Naive thymus-derived CD4-positive, alpha-beta T cell (primary cell): ENCODE data around the gene ARL3. TPM values are rescaled to one million over a fixed set of nuclear protein-coding genes. Genes with fewer than 3 reads are reported as not detected.
"Not testable (repeated sequence)": the region's sequence is repeated elsewhere in the genome, so short reads cannot be mapped to it uniquely, and the experiment has no call there.

Experiments used
- ATAC-seq: fragments of 150-1000 bp; cut with Tn5 transposase; 2 replicates; pipeline ENCODE4 v1.10.0; 2021; ENCODE audit warnings: mild to moderate bottlenecking, moderate library complexity
- CTCF ChIA-PET: fragments of 350-600 bp; sonication (Branson Sonifier 250); formaldehyde crosslinking; loops from one replicate; lab custom pipeline; 2021; ENCODE audit warnings: antibody characterized with exemption; lab: Charles Lee
- POLR2A ChIA-PET: fragments of 350-600 bp; sonication (Branson Sonifier 250); formaldehyde crosslinking; loops from one replicate; lab custom pipeline; 2021; ENCODE audit warnings: antibody characterized with exemption, inconsistent platforms; lab: Charles Lee
- DNase-seq, 9 donors: peaks; one replicate each; pipeline versions ENCODE4 v3.0.0 to v3.0.0-alpha.2; 2020 to 2022; ENCODE audit warnings: mixed read lengths in 1 of 9
- H3K27ac ChIP-seq: one replicate; pipeline ENCODE4 v1.7.0; 2013; ENCODE audit warnings: mild to moderate bottlenecking, low read depth, low read length, moderate library complexity
- H3K27me3 ChIP-seq, 2 donors: one replicate each; pipeline ENCODE4 v1.7.0; 2013; ENCODE audit warnings: low read length in 2 of 2, mild to moderate bottlenecking in 2 of 2, moderate library complexity in 2 of 2; ENCODE audit not compliant: control insufficient read depth in 2 of 2, insufficient read depth in 2 of 2
- H3K36me3 ChIP-seq, 3 experiments: 1 replicate in 2 of 3; 2 replicates in 1 of 3; pipeline ENCODE4 v1.7.0; 2013; ENCODE audit warnings: low read length in 3 of 3, mild to moderate bottlenecking in 3 of 3, moderate library complexity in 1 of 3; ENCODE audit not compliant: insufficient read depth in 3 of 3, control insufficient read depth in 2 of 3
- H3K4me1 ChIP-seq, 2 donors: one replicate each; pipeline ENCODE4 v1.7.0; 2013; ENCODE audit warnings: low read length in 2 of 2, mild to moderate bottlenecking in 2 of 2, moderate library complexity in 1 of 2; ENCODE audit not compliant: control insufficient read depth in 2 of 2, insufficient read depth in 2 of 2
- H3K4me3 ChIP-seq: 2 replicates; pipeline ENCODE4 v1.7.0; 2013; ENCODE audit warnings: mild to moderate bottlenecking, low read length
- H3K9me3 ChIP-seq, 3 experiments: 1 replicate in 2 of 3; 2 replicates in 1 of 3; pipeline ENCODE4 v1.7.0; 2013; ENCODE audit warnings: low read length in 3 of 3; ENCODE audit not compliant: control insufficient read depth in 2 of 3
- H3K27ac Mint-ChIP-seq, 9 donors: one replicate each; pipeline ENCODE4 v1.8.0; 2020 to 2022; ENCODE audit warnings: mixed read lengths in 9 of 9, mild to moderate bottlenecking in 8 of 9, moderate library complexity in 5 of 9, inconsistent platforms in 2 of 9
- H3K27me3 Mint-ChIP-seq, 5 donors: one replicate each; pipeline ENCODE4 v1.8.0; 2021 to 2022; ENCODE audit warnings: mixed read lengths in 5 of 5, mild to moderate bottlenecking in 1 of 5
- H3K36me3 Mint-ChIP-seq, 5 donors: one replicate each; pipeline ENCODE4 v1.8.0; 2020 to 2022; ENCODE audit warnings: mixed read lengths in 5 of 5, mild to moderate bottlenecking in 3 of 5, inconsistent platforms in 1 of 5
- H3K4me1 Mint-ChIP-seq, 7 donors: one replicate each; pipeline ENCODE4 v1.8.0; 2020 to 2022; ENCODE audit warnings: mixed read lengths in 7 of 7, mild to moderate bottlenecking in 3 of 7, inconsistent platforms in 1 of 7
- H3K4me3 Mint-ChIP-seq, 10 donors: one replicate each; pipeline ENCODE4 v1.8.0; 2020 to 2022; ENCODE audit warnings: mild to moderate bottlenecking in 10 of 10, mixed read lengths in 10 of 10, moderate library complexity in 6 of 10, inconsistent platforms in 2 of 10
- H3K9me3 Mint-ChIP-seq, 11 donors: one replicate each; pipeline ENCODE4 v1.8.0; 2020 to 2022; ENCODE audit warnings: mixed read lengths in 11 of 11, mild to moderate bottlenecking in 4 of 11, inconsistent platforms in 1 of 11, moderate library complexity in 1 of 11
- intact Hi-C, 2 donors: fragments of 100-400 bp; cut with micrococcal nuclease; formaldehyde crosslinking; loops; one replicate each; pipeline ENCODE4 v1.15.1; 2023
- polyA plus RNA-seq, 2 donors: library from polyadenylated mRNA; unstranded; fragments of 300-500 nt; fragmentation: Illumina TruSeq; gene quantifications; one replicate each; pipeline ENCODE4 v1.2.3, GENCODE V29; 2021
- total RNA-seq, 6 experiments: library from RNA in 5 of 6; stranded (reverse) in 5 of 6; gene quantifications; 1 replicate in 5 of 6; 2 replicates in 1 of 6; pipeline ENCODE4 v1.2.3 and lab custom pipeline; 2021 to 2026

ARL3 gene
- total and polyA plus RNA-seq, 7 experiments from 2014 or later: 1.3 to 5.1 (median 2.9) TPM

GRCh38 chr10:102742313-102742712 is 28.1 kb upstream of the ARL3 start:
- peaks cover 28 to 49% (median 41%) of the 10 kb centered on the region in 7 donors for H3K4me1 Mint-ChIP-seq
- not testable (repeated sequence) for H3K27me3 ChIP-seq, H3K9me3 ChIP-seq, H3K9me3 Mint-ChIP-seq, H3K27ac ChIP-seq, H3K4me3 ChIP-seq, DNase-seq, H3K27me3 Mint-ChIP-seq, ATAC-seq
- ChIA-PET POLR2A (interaction anchor here (0.6 to 2.6 kb wide), 2 partner anchors 28 to 210 kb away, joined by 9 to 13 read pairs; partner anchors contain the start of genes ARL3 and SFXN2), CTCF (interaction anchor here (1.6 kb wide), 1 partner anchor 28 kb away, joined by 3 read pairs; the partner anchor contains the start of genes ARL3 and SFXN2)
- peaks cover 17 to 21% of the 10 kb centered on the region in 2 donors for H3K4me1 ChIP-seq
- H3K36me3 ChIP-seq: peaks cover 0 to 14% (median 0%) of the 10 kb centered on the region in 3 experiments
- peaks cover 0 to 14% (median 0%) of the 10 kb centered on the region in 5 donors for H3K36me3 Mint-ChIP-seq
- H3K4me3 Mint-ChIP-seq: peak overlapping the region in 4 of 10 donors; percentile 41 to 88 (median 59)
- peak overlapping the region in 4 of 9 donors; percentile 68 to 92 (median 87) for H3K27ac Mint-ChIP-seq
- intact Hi-C loops: loop anchor here in 1 of 2 donors (2.0 to 10.0 kb wide), 3 partner anchors 450 to 1388 kb away; partner anchors contain the start of genes BTRC, NT5C2 and OGA

- H3K9me3 ChIP-seq: no peaks in the 10 kb centered on the region
- H3K4me1 ChIP-seq: peaks cover 17 to 21% of the 10 kb centered on the region in 2 donors
- H3K4me3 ChIP-seq: no peak overlapping the region
- no peak for ATAC-seq
- CTCF ChIA-PET: no interaction called here
- Mint-ChIP-seq H3K4me1 (peaks cover 28 to 48% (median 39%) of the 10 kb centered on the region in 7 donors), H3K4me3 (peak overlapping the region in 1 of 10 donors; percentile 41), H3K27me3 (no peaks in the 10 kb centered on the region), H3K9me3 (peaks cover 0 to 7% (median 2%) of the 10 kb centered on the region in 11 donors), H3K27ac (no peak overlapping the region), H3K36me3 (peaks cover 0 to 14% (median 0%) of the 10 kb centered on the region in 5 donors)
- H3K36me3 ChIP-seq: peaks cover 0 to 16% (median 0%) of the 10 kb centered on the region in 3 experiments
- POLR2A ChIA-PET: interaction anchor here (0.6 to 1.5 kb wide), 2 partner anchors 28 to 211 kb away, joined by 4 to 9 read pairs; partner anchors contain the start of gene ARL3
- DNase-seq: no peak
- H3K27ac ChIP-seq: no peak overlapping the region
- H3K27me3 ChIP-seq: no peaks in the 10 kb centered on the region
- intact Hi-C loops: loop anchor here in 1 of 2 donors (2.0 to 10.0 kb wide), 3 partner anchors 451 to 1387 kb away; partner anchors contain the start of genes BTRC, NT5C2 and OGA
Measured at GRCh38 chr10:102741726-102742237, 27.6 kb upstream of the ARL3 start.

- peak overlapping the region in 7 of 9 donors; percentile 25 to 62 (median 41) for H3K27ac Mint-ChIP-seq
- Histone ChIP-seq H3K9me3 (no peaks in the 10 kb centered on the region), H3K27ac (no peak overlapping the region), H3K4me1 (peaks cover 8 to 12% of the 10 kb centered on the region in 2 donors), H3K27me3 (no peaks in the 10 kb centered on the region), H3K36me3 (peaks cover 0 to 22% (median 0%) of the 10 kb centered on the region in 3 experiments), H3K4me3 (no peak overlapping the region)
- DNase-seq (no peak), ATAC-seq (no peak)
- peaks cover 20 to 32% (median 23%) of the 10 kb centered on the region in 7 donors for H3K4me1 Mint-ChIP-seq
- intact Hi-C loops: loop anchor here in 1 of 2 donors (5.0 to 10.0 kb wide), 2 partner anchors 923 to 1385 kb away; partner anchors contain the start of genes BTRC and OGA
- ChIA-PET CTCF (interaction anchor here (1.1 kb wide), 1 partner anchor 13 kb away, joined by 4 read pairs; no protein-coding TSS in a partner anchor), POLR2A (interaction anchor here (1.5 kb wide), 1 partner anchor 27 kb away, joined by 4 read pairs; the partner anchor contains the start of gene ARL3)
- H3K9me3 Mint-ChIP-seq: peaks cover 0 to 7% (median 2%) of the 10 kb centered on the region in 11 donors
- no peaks in the 10 kb centered on the region for H3K27me3 Mint-ChIP-seq
- peaks cover 0 to 12% (median 0%) of the 10 kb centered on the region in 5 donors for H3K36me3 Mint-ChIP-seq
- H3K4me3 Mint-ChIP-seq: no peak overlapping the region
Measured at GRCh38 chr10:102740229-102740628, 26.0 kb upstream of the ARL3 start.

- H3K27ac Mint-ChIP-seq: peak overlapping the region in 2 of 9 donors; percentile 28 to 69
- Histone ChIP-seq H3K9me3 (no peaks in the 10 kb centered on the region), H3K27ac (no peak overlapping the region), H3K27me3 (no peaks in the 10 kb centered on the region), H3K4me3 (no peak overlapping the region), H3K36me3 (peaks cover 0 to 17% (median 4%) of the 10 kb centered on the region in 3 experiments), H3K4me1 (peaks cover 6% of the 10 kb centered on the region in 2 donors)
- peaks cover 8 to 19% (median 14%) of the 10 kb centered on the region in 7 donors for H3K4me1 Mint-ChIP-seq
- H3K36me3 Mint-ChIP-seq: peaks cover 0 to 12% (median 0%) of the 10 kb centered on the region in 5 donors
- H3K4me3 Mint-ChIP-seq: no peak overlapping the region
- intact Hi-C loops: no loop called here
- no peaks in the 10 kb centered on the region for H3K27me3 Mint-ChIP-seq
- POLR2A ChIA-PET: no interaction called here
- no peak for ATAC-seq
- peaks cover 0 to 7% (median 2%) of the 10 kb centered on the region in 11 donors for H3K9me3 Mint-ChIP-seq
- CTCF ChIA-PET: interaction anchor here (0.6 kb wide), 1 partner anchor 38 kb away, joined by 5 read pairs; no protein-coding TSS in a partner anchor
- no peak for DNase-seq
Measured at GRCh38 chr10:102738692-102739121, 24.5 kb upstream of the ARL3 start.

GRCh38 chr10:102735065-102735562 is 20.9 kb upstream of the ARL3 start:
- no peaks in the 10 kb centered on the region for H3K4me1 ChIP-seq
- Mint-ChIP-seq H3K4me1 (peaks cover 0 to 3% (median 0%) of the 10 kb centered on the region in 7 donors), H3K9me3 (no peaks in the 10 kb centered on the region), H3K36me3 (peaks cover 0 to 9% (median 3%) of the 10 kb centered on the region in 5 donors), H3K27me3 (no peaks in the 10 kb centered on the region), H3K4me3 (no peak overlapping the region), H3K27ac (peak overlapping the region in 3 of 9 donors; percentile 43 to 74 (median 64))
- ChIA-PET CTCF (no interaction called here), POLR2A (interaction anchor here (1.6 kb wide), 1 partner anchor 8 kb away, joined by 4 read pairs; the partner anchor contains the start of gene WBP1L)
- peaks cover 0 to 44% (median 6%) of the 10 kb centered on the region in 3 experiments for H3K36me3 ChIP-seq
- DNase-seq (no peak), ATAC-seq (no peak)
- H3K4me3 ChIP-seq: no peak overlapping the region
- intact Hi-C loops: no loop called here
- H3K27ac ChIP-seq: no peak overlapping the region
- no peaks in the 10 kb centered on the region for H3K27me3 ChIP-seq
- no peaks in the 10 kb centered on the region for H3K9me3 ChIP-seq

- ChIA-PET CTCF (no interaction called here), POLR2A (no interaction called here)
- Histone ChIP-seq H3K27ac (no peak overlapping the region), H3K4me1 (no peaks in the 10 kb centered on the region), H3K4me3 (no peak overlapping the region), H3K9me3 (no peaks in the 10 kb centered on the region), H3K36me3 (peaks cover 0 to 64% (median 9%) of the 10 kb centered on the region in 3 experiments), H3K27me3 (no peaks in the 10 kb centered on the region)
- Mint-ChIP-seq H3K4me3 (no peak overlapping the region), H3K36me3 (peaks cover 0 to 17% (median 5%) of the 10 kb centered on the region in 5 donors), H3K27me3 (no peaks in the 10 kb centered on the region), H3K9me3 (no peaks in the 10 kb centered on the region), H3K27ac (peak overlapping the region in 1 of 9 donors; percentile 72), H3K4me1 (peaks cover 0 to 11% (median 4%) of the 10 kb centered on the region in 7 donors)
- intact Hi-C loops: no loop called here
- no peak for ATAC-seq
- DNase-seq: no peak
Measured at GRCh38 chr10:102732661-102733060, 18.5 kb upstream of the ARL3 start.
